Measurements from ENCODE around the gene AADACL3. TPM values are rescaled to one million over a fixed set of nuclear protein-coding genes. Genes with fewer than 3 reads are reported as not detected.

AADACL3 gene
- total RNA-seq, 4 donors from 2014 or later = 11.6 to 70.4 (median 29.8) TPM

DNA sequence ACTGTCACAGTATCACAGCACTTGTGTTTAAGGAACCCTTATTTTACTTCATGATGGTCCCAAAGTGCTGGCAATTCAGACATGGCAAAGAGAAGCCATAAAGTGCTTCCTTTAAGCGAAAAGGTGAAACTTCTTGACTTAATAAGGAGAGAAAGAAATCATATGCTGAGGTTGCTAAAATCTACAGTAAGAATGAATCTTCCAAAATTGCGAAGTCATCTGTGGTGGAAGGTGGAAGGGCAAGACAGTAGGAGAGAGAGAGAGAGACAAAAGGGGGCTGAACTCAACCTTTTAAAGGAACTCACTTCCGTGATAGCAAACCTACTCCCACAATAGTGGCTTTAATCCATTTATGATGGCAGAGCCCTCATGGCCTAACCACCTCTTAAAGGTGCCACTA, 19.3 kb upstream of the AADACL3 start:
- Histone ChIP-seq H3K36me3 (no peaks in the 10 kb centered on the region), H3K27me3 (no peaks in the 10 kb centered on the region), H3K27ac (no peak overlapping the region), H3K4me1 (no peaks in the 10 kb centered on the region), H3K4me3 (no peak overlapping the region), H3K9me3 (no peaks in the 10 kb centered on the region)
- WGBS = 94% methylated on average over 3 of the region's 3 CpGs
- DNase-seq (ENCODE audit: low spot score in 2 of 2) = no peak
- TF ChIP-seq POLR2AphosphoS5 (IDR thresholded peaks at IDR 0.05) = no peak
- TF ChIP-seq, protein P1, sequence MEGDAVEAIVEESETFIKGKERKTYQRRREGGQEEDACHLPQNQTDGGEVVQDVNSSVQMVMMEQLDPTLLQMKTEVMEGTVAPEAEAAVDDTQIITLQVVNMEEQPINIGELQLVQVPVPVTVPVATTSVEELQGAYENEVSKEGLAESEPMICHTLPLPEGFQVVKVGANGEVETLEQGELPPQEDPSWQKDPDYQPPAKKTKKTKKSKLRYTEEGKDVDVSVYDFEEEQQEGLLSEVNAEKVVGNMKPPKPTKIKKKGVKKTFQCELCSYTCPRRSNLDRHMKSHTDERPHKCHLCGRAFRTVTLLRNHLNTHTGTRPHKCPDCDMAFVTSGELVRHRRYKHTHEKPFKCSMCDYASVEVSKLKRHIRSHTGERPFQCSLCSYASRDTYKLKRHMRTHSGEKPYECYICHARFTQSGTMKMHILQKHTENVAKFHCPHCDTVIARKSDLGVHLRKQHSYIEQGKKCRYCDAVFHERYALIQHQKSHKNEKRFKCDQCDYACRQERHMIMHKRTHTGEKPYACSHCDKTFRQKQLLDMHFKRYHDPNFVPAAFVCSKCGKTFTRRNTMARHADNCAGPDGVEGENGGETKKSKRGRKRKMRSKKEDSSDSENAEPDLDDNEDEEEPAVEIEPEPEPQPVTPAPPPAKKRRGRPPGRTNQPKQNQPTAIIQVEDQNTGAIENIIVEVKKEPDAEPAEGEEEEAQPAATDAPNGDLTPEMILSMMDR (IDR thresholded peaks at IDR 0.05) = no peak
- TF ChIP-seq EP300 (IDR thresholded peaks at IDR 0.05) = no peak
- TF ChIP-seq POLR2A (IDR thresholded peaks at IDR 0.05) = no peak

DNA sequence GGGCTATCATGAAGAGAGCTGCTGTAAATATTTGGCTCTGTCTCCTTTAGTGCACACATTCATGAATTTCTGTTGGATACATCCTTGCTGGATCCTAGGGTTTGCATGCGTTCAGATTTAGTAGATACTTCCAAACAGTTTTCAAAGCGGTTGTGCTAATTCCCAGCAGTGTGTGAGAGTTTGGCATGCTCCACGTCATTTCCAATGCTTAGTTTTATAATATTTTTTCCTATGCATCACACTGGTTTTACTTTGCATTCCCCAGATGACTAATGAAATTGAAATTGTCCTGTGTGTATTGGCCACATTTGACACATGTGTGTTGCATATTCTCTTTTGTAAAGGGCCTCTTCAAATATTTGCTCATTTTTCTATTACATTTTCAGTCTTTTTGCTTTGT, 18.5 kb upstream of the AADACL3 start:
- WGBS = 67% methylated on average over 3 of the region's 3 CpGs
- H3K9me3 ChIP-seq = no peaks in the 10 kb centered on the region
- no peak for TF ChIP-seq EP300 (IDR thresholded peaks at IDR 0.05)
- TF ChIP-seq, protein P1 (IDR thresholded peaks at IDR 0.05) = no peak
- TF ChIP-seq POLR2AphosphoS5 (IDR thresholded peaks at IDR 0.05) = no peak
- no peak for TF ChIP-seq POLR2A (IDR thresholded peaks at IDR 0.05)
- H3K27ac ChIP-seq = no peak overlapping the region
- DNase-seq (ENCODE audit: low spot score in 2 of 2) = no peak
- no peaks in the 10 kb centered on the region for H3K4me1 ChIP-seq
- H3K4me3 ChIP-seq = no peak overlapping the region
- no peaks in the 10 kb centered on the region for H3K36me3 ChIP-seq
- no peaks in the 10 kb centered on the region for H3K27me3 ChIP-seq

DNA sequence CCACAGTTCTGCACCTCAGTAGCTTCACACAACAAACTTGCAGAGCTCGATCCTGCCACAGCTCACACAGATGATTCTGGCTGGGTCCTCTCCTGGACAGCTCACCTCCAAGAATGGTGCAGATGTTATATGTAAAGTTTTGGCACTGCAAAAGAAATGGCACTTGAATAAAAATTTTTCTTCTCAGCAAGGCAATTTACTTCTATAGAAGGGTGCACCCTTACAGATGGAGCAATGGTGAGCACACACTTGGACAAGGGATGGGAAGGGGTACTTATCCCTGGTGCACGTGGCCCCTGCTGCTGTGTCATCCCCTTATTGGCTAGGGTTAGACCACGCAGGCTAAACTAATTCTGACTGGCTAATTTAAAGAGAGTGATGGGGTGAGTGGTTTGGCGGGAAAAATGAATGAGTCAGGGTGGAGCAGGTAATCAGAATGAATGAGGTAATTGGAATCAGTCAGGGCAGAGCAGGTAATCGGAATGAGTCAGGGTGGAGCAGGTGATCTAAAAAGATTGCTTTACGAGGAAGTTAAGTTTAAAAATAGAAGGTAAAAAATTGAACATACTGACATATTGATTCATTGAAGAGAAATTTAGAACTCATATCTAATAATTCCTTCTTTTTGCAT, 12.0 kb upstream of the AADACL3 start:
- Histone ChIP-seq H3K9me3 (peaks cover 7% of the 10 kb centered on the region), H3K36me3 (no peaks in the 10 kb centered on the region), H3K27ac (no peak overlapping the region), H3K4me1 (no peaks in the 10 kb centered on the region), H3K4me3 (no peak overlapping the region), H3K27me3 (peaks cover 2% of the 10 kb centered on the region)
- 56% methylated on average over 6 of the region's 6 CpGs for WGBS
- no peak for DNase-seq (ENCODE audit: low spot score in 2 of 2)
- TF ChIP-seq, protein P1 (IDR thresholded peaks at IDR 0.05) = no peak
- no peak for TF ChIP-seq POLR2AphosphoS5 (IDR thresholded peaks at IDR 0.05)
- TF ChIP-seq EP300 (IDR thresholded peaks at IDR 0.05) = no peak
- no peak for TF ChIP-seq POLR2A (IDR thresholded peaks at IDR 0.05)

DNA sequence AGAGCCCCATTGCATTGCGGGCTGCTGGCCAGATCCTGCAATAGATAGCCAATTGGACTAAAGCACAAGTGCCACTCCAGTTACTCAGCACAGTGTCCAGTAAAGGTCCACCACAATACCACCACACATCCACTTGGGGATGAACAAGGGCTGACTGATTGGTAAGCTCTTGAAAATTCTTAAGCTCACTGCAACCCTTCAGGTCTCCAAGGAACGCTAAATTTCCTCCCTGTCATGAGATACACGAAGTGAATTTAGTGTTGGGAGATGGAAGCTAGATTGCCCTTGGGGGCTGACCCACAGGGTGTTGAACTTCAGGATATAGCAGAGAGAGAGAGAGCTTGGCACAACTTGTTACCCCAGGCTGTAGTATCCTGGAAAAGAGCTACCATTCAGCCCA, 9.8 kb upstream of the AADACL3 start:
- no peak for DNase-seq (ENCODE audit: low spot score in 2 of 2)
- no peaks in the 10 kb centered on the region for H3K36me3 ChIP-seq
- H3K4me3 ChIP-seq = no peak overlapping the region
- peaks cover 7% of the 10 kb centered on the region for H3K9me3 ChIP-seq
- H3K27ac ChIP-seq = no peak overlapping the region
- TF ChIP-seq POLR2A (IDR thresholded peaks at IDR 0.05) = no peak
- no peak for TF ChIP-seq EP300 (IDR thresholded peaks at IDR 0.05)
- TF ChIP-seq POLR2AphosphoS5 (IDR thresholded peaks at IDR 0.05) = no peak
- TF ChIP-seq, protein P1 (IDR thresholded peaks at IDR 0.05) = no peak
- 75% methylated on average over 3 of the region's 3 CpGs for WGBS
- H3K4me1 ChIP-seq = no peaks in the 10 kb centered on the region
- H3K27me3 ChIP-seq = peaks cover 2% of the 10 kb centered on the region

DNA sequence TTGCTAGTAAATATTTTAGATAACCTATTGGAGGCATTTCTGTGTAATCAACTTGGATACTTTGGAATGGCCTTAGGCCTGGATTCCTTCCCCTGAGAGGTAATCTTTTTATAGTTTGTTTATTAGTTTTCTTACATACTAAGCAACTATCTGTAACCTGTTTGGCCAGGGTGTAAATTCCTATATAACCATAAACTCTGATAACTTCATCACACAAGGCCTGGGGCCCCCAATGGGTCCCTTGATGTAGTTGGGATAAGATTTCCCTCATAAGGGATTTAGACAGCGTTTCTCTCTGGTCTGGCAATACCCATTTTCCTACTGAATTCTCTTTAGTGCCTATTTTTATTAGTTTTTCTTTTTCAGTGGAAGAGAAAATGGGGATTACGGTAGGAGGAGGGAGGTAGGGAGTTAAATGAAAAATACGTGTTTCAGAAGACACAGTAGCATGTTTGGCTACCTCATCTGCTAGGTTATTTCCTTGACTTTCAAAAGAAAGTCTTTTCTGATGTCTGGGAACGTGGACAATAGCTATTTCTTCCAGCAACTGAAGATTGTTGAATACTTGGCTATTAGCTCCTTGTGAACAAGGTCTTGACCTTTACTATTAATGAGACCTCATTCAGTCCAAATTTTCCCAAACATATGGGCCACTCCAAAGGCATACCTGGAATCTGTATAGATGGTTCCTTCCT, 7.4 kb upstream of the AADACL3 start:
- 70% methylated on average over 4 of the region's 4 CpGs for WGBS
- no peak for DNase-seq (ENCODE audit: low spot score in 2 of 2)
- TF ChIP-seq EP300 (IDR thresholded peaks at IDR 0.05) (no peak), POLR2AphosphoS5 (IDR thresholded peaks at IDR 0.05) (no peak), POLR2A (IDR thresholded peaks at IDR 0.05) (no peak)
- TF ChIP-seq, protein P1 (IDR thresholded peaks at IDR 0.05) = no peak
- no peaks in the 10 kb centered on the region for H3K4me1 ChIP-seq
- H3K4me3 ChIP-seq = no peak overlapping the region
- peaks cover 2% of the 10 kb centered on the region for H3K27me3 ChIP-seq
- H3K27ac ChIP-seq = no peak overlapping the region
- H3K36me3 ChIP-seq = no peaks in the 10 kb centered on the region
- H3K9me3 ChIP-seq = peaks cover 6% of the 10 kb centered on the region

Data from suprapubic skin (tissue), 4 donors.